ENCODE measurements around the gene TMBIM6.
"Not testable (repeated sequence)": the region's sequence is repeated elsewhere in the genome, so short reads cannot be mapped to it uniquely, and the experiment has no call there.

Gene TMBIM6

GRCh38 chr12:49776413-49776812 lies 35.1 kb downstream of the TMBIM6 start:
- in situ Hi-C loops (cut with MboI; ENCODE audit: low sequenced_read_pairs) = no loop called here

- in situ Hi-C loops (cut with MboI; ENCODE audit: low sequenced_read_pairs) = no loop called here
Measured at GRCh38 chr12:49776858-49777257, 35.5 kb downstream of the TMBIM6 start.

GRCh38 chr12:49777341-49777740 lies 36.0 kb downstream of the TMBIM6 start:
- in situ Hi-C loops (cut with MboI; ENCODE audit: low sequenced_read_pairs) = no loop called here

- in situ Hi-C loops (cut with MboI; ENCODE audit: low sequenced_read_pairs) = no loop called here
Measured at GRCh38 chr12:49777800-49778748, 36.7 kb downstream of the TMBIM6 start.

- in situ Hi-C loops (cut with MboI; ENCODE audit: low sequenced_read_pairs) = no loop called here
Measured at GRCh38 chr12:49779581-49779980, 38.2 kb downstream of the TMBIM6 start.

- in situ Hi-C loops (cut with MboI; ENCODE audit: low sequenced_read_pairs) = not testable (repeated sequence)
Measured at GRCh38 chr12:49780914-49781313, 39.6 kb downstream of the TMBIM6 start.

GRCh38 chr12:49783917-49784676 lies 42.7 kb downstream of the TMBIM6 start:
- in situ Hi-C loops (cut with MboI; ENCODE audit: low sequenced_read_pairs) = no loop called here

GRCh38 chr12:49784756-49785409 lies 43.5 kb downstream of the TMBIM6 start:
- in situ Hi-C loops (cut with MboI; ENCODE audit: low sequenced_read_pairs) = no loop called here

GRCh38 chr12:49787672-49788071 lies 46.3 kb downstream of the TMBIM6 start:
- in situ Hi-C loops (cut with MboI; ENCODE audit: low sequenced_read_pairs) = no loop called here

- in situ Hi-C loops (cut with MboI; ENCODE audit: low sequenced_read_pairs) = no loop called here
Measured at GRCh38 chr12:49789992-49790391, 48.6 kb downstream of the TMBIM6 start.

- in situ Hi-C loops (cut with MboI; ENCODE audit: low sequenced_read_pairs) = no loop called here
Measured at GRCh38 chr12:49790741-49791555, 49.6 kb downstream of the TMBIM6 start.

GRCh38 chr12:49791700-49792099 lies 50.3 kb downstream of the TMBIM6 start:
- in situ Hi-C loops (cut with MboI; ENCODE audit: low sequenced_read_pairs) = no loop called here

GRCh38 chr12:49792181-49792970 lies 51.0 kb downstream of the TMBIM6 start:
- in situ Hi-C loops (cut with MboI; ENCODE audit: low sequenced_read_pairs) = no loop called here

GRCh38 chr12:49792976-49793580 lies 51.7 kb downstream of the TMBIM6 start:
- in situ Hi-C loops (cut with MboI; ENCODE audit: low sequenced_read_pairs) = no loop called here

GRCh38 chr12:49793620-49794019 lies 52.3 kb downstream of the TMBIM6 start:
- in situ Hi-C loops (cut with MboI; ENCODE audit: low sequenced_read_pairs) = no loop called here

GRCh38 chr12:49794021-49794420 lies 52.7 kb downstream of the TMBIM6 start:
- in situ Hi-C loops (cut with MboI; ENCODE audit: low sequenced_read_pairs) = no loop called here

- in situ Hi-C loops (cut with MboI; ENCODE audit: low sequenced_read_pairs) = no loop called here
Measured at GRCh38 chr12:49794811-49795653, 53.7 kb downstream of the TMBIM6 start.

- in situ Hi-C loops (cut with MboI; ENCODE audit: low sequenced_read_pairs) = no loop called here
Measured at GRCh38 chr12:49795654-49796105, 54.3 kb downstream of the TMBIM6 start.

All from hTERT RPE-1 (cell line).